IMR-90 (cell line): ENCODE data around the gene CAMTA1. TPM values are rescaled to one million over a fixed set of nuclear protein-coding genes. Genes with fewer than 3 reads are reported as not detected.

Source experiments
- ATAC-seq: fragments of 200-7000 bp; cut with Tn5 transposase; 2 replicates; pipeline ENCODE4 v1.9.1; 2020; ENCODE audit warnings: low read depth, mild to moderate bottlenecking, moderate library complexity
- BruUV-seq: library from RNA; stranded (reverse); fragments of 400-500 nt; replicated peaks from 2 replicates; lab custom pipeline; 2021; lab: Mats Ljungman, UMichigan
- CTCF ChIA-PET: fragments of 300-600 bp; formaldehyde crosslinking; extraction: SDS; loops from one replicate; lab custom pipeline; 2021; ENCODE audit warnings: antibody characterized with exemption; lab: Yijun Ruan, JAX
- POLR2A ChIA-PET: fragments of 300-600 bp; sonication (Branson Sonifier 250); formaldehyde crosslinking; loops from one replicate; lab custom pipeline; 2022; ENCODE audit warnings: antibody characterized with exemption; ENCODE audit not compliant: unreplicated experiment; lab: Charles Lee
- DNase-seq: peaks from one replicate; pipeline ENCODE4 v3.0.0; 2013
- H2AFZ ChIP-seq: replicated peaks from 2 replicates; pipeline ENCODE3; 2013; ENCODE audit warnings: low read length, mild to moderate bottlenecking; ENCODE audit not compliant: poor library complexity
- H2AK5ac ChIP-seq: 2 replicates; pipeline ENCODE4 v1.6.1; 2013; ENCODE audit warnings: low read depth, low read length, inconsistent platforms
- H2AK9ac ChIP-seq: replicated peaks from 2 replicates; pipeline ENCODE3; 2013; ENCODE audit warnings: mild to moderate bottlenecking, low read depth, low read length, moderate library complexity; ENCODE audit not compliant: poor library complexity
- H2BK120ac ChIP-seq: 2 replicates; pipeline ENCODE4 v1.6.1; 2013; ENCODE audit warnings: low read depth, low read length, inconsistent platforms
- H2BK15ac ChIP-seq: 3 replicates; pipeline ENCODE4 v1.6.1; 2013; ENCODE audit warnings: low read depth, low read length, inconsistent platforms
- H2BK20ac ChIP-seq: 2 replicates; pipeline ENCODE4 v1.6.1; 2013; ENCODE audit warnings: low read depth, mild to moderate bottlenecking, inconsistent platforms, low read length, moderate library complexity
- H2BK5ac ChIP-seq: 2 replicates; pipeline ENCODE4 v1.6.1; 2013; ENCODE audit warnings: mild to moderate bottlenecking, low read depth, low read length, inconsistent platforms; ENCODE audit not compliant: poor library complexity, severe bottlenecking
- H3K14ac ChIP-seq: replicated peaks from 2 replicates; pipeline ENCODE4 v1.6.1; 2013; ENCODE audit warnings: low read depth, low read length, inconsistent platforms
- H3K18ac ChIP-seq: 2 replicates; pipeline ENCODE4 v1.6.1; 2013; ENCODE audit warnings: low read depth, low read length, control low read depth
- H3K23ac ChIP-seq: 2 replicates; pipeline ENCODE4 v1.6.1; 2013; ENCODE audit warnings: low read depth, low read length, inconsistent platforms
- H3K27ac ChIP-seq: 2 replicates; pipeline ENCODE4 v1.5.1; 2013; ENCODE audit warnings: mild to moderate bottlenecking, control low read depth, low read length; ENCODE audit not compliant: insufficient read depth
- H3K27me3 ChIP-seq: 2 replicates; pipeline ENCODE4 v1.6.1; 2013; ENCODE audit warnings: low read length; ENCODE audit not compliant: control insufficient read depth, insufficient read depth
- H3K36me3 ChIP-seq: 2 replicates; pipeline ENCODE4 v1.6.1; 2013; ENCODE audit warnings: low read length, mixed read lengths; ENCODE audit not compliant: control insufficient read depth, insufficient read depth
- H3K4ac ChIP-seq: 2 replicates; pipeline ENCODE4 v1.6.1; 2013; ENCODE audit warnings: low read depth, low read length, inconsistent platforms
- H3K4me1 ChIP-seq: 2 replicates; pipeline ENCODE4 v1.6.1; 2013; ENCODE audit warnings: low read length, mixed read lengths; ENCODE audit not compliant: control insufficient read depth, insufficient read depth
- H3K4me2 ChIP-seq: 2 replicates; pipeline ENCODE4 v1.6.1; 2013; ENCODE audit warnings: low read depth, mild to moderate bottlenecking, control low read depth, low read length, moderate library complexity
- H3K4me3 ChIP-seq: 2 replicates; pipeline ENCODE4 v1.5.1; 2013; ENCODE audit warnings: low read depth, mild to moderate bottlenecking, control low read depth, low read length, moderate library complexity; ENCODE audit not compliant: insufficient read depth
- H3K56ac ChIP-seq: 2 replicates; pipeline ENCODE4 v1.6.1; 2013; ENCODE audit warnings: low read length, inconsistent platforms; ENCODE audit not compliant: insufficient read depth; ENCODE audit errors: extremely low read depth
- H3K79me1 ChIP-seq, 2 experiments: 2 replicates each; pipeline ENCODE4 v1.6.1; 2013; ENCODE audit warnings: low read length in 2 of 2, inconsistent platforms in 1 of 2, low read depth in 1 of 2
- H3K9ac ChIP-seq: 2 replicates; pipeline ENCODE4 v1.6.1; 2013; ENCODE audit warnings: low read depth, low read length, control low read depth
- H3K9me1 ChIP-seq: 2 replicates; pipeline ENCODE4 v1.6.1; 2013; ENCODE audit warnings: low read length, inconsistent platforms; ENCODE audit not compliant: insufficient read depth
- H3K9me3 ChIP-seq: 2 replicates; pipeline ENCODE4 v1.6.1; 2013; ENCODE audit warnings: low read length; ENCODE audit not compliant: control insufficient read depth, insufficient read depth
- H4K20me1 ChIP-seq: 2 replicates; pipeline ENCODE4 v1.6.1; 2013; ENCODE audit warnings: low read length, inconsistent platforms; ENCODE audit not compliant: insufficient read depth
- H4K5ac ChIP-seq: 2 replicates; pipeline ENCODE4 v1.6.1; 2013; ENCODE audit warnings: mild to moderate bottlenecking, low read depth, low read length, control low read depth
- H4K8ac ChIP-seq, 2 experiments: 2 replicates each; pipeline ENCODE4 v1.6.1; 2013; ENCODE audit warnings: low read depth in 2 of 2, low read length in 2 of 2, control low read depth in 1 of 2, inconsistent platforms in 1 of 2
- H4K91ac ChIP-seq: 2 replicates; pipeline ENCODE4 v1.6.1; 2013; ENCODE audit warnings: low read depth, low read length, inconsistent platforms; ENCODE audit not compliant: insufficient read depth
- BHLHE40 ChIP-seq: fragments of 150-350 bp; IDR thresholded peaks from 2 replicates; pipeline ENCODE4 v1.6.1; 2016; ENCODE audit warnings: mild to moderate bottlenecking, low read depth, low read length
- CHD1 ChIP-seq: IDR thresholded peaks from 2 replicates; pipeline ENCODE4 v1.6.1; 2012; ENCODE audit warnings: low read depth, low read length, improper control_type of control experiment
- MAZ ChIP-seq: IDR thresholded peaks from 2 replicates; pipeline ENCODE4 v1.6.1; 2012; ENCODE audit warnings: low read depth, mild to moderate bottlenecking, low read length, improper control_type of control experiment, moderate library complexity, borderline replicate concordance
- MXI1 ChIP-seq: IDR thresholded peaks from 2 replicates; pipeline ENCODE4 v1.6.1; 2012; ENCODE audit warnings: low read depth, mild to moderate bottlenecking, low read length, moderate library complexity, borderline replicate concordance
- POLR2A ChIP-seq: IDR thresholded peaks from 2 replicates; pipeline ENCODE4 v1.6.1; 2012; ENCODE audit warnings: mild to moderate bottlenecking, low read depth, low read length
- RCOR1 ChIP-seq: IDR thresholded peaks from 2 replicates; pipeline ENCODE4 v1.6.1; 2012; ENCODE audit warnings: mild to moderate bottlenecking, low read length, improper control_type of control experiment; ENCODE audit not compliant: insufficient replicate concordance
- RFX5 ChIP-seq: IDR thresholded peaks from 2 replicates; pipeline ENCODE4 v1.8.0; 2012; ENCODE audit warnings: low read depth, mild to moderate bottlenecking, low read length, moderate library complexity
- SMC3 ChIP-seq: fragments of 150-350 bp; IDR thresholded peaks from 2 replicates; pipeline ENCODE4 v1.6.1; 2016; ENCODE audit warnings: low read depth, mild to moderate bottlenecking, antibody characterized with exemption, low read length, moderate library complexity
- WGBS, 2 experiments: methylation state at CpG; one replicate each; pipeline versions ENCODE4 v1.1.5 to v1.1.7; 2013; ENCODE audit warnings: missing lambda C conversion rate in 2 of 2; ENCODE audit not compliant: insufficient read length in 1 of 2; ENCODE audit errors: extremely low coverage in 2 of 2; 5-methylcytosine and 5-hydroxymethylcytosine counted together
- dilution Hi-C: fragments of 300-500 bp; cut with HindIII; formaldehyde crosslinking; loops from one replicate; pipeline ENCODE4 v1.14.3; 2018; ENCODE audit warnings: low sequenced_read_pairs; ENCODE audit not compliant: unreplicated experiment
- in situ Hi-C: fragments of 300-500 bp; cut with MboI; formaldehyde crosslinking; loops from 3 replicates; pipeline ENCODE4 v1.14.3; 2019; ENCODE audit warnings: low sequenced_read_pairs, inconsistent platforms, mixed read lengths
- intact Hi-C: fragments of 100-400 bp; cut with micrococcal nuclease; formaldehyde crosslinking; loops from 2 replicates; pipeline ENCODE4 v1.10.0; 2022
- polyA plus RNA-seq, 3 experiments: library from polyadenylated mRNA; depleted of rRNA; stranded (reverse); fragments of >200 nt; gene quantifications; 2 replicates each; pipeline ENCODE4 v1.2.3, GENCODE V29; 2012; ENCODE audit warnings: low replicate concordance in 1 of 3
- total RNA-seq: library from RNA; depleted of rRNA; stranded (reverse); fragments of >200 nt; gene quantifications from 2 replicates; pipeline ENCODE4 v1.2.3, GENCODE V29; 2012
- TF ChIP-seq, protein P1 (sequence below): fragments of 150-350 bp; IDR thresholded peaks from 2 replicates; pipeline ENCODE4 v1.6.1; 2016; ENCODE audit warnings: low read depth, mild to moderate bottlenecking, low read length, moderate library complexity, borderline replicate concordance
- TF ChIP-seq, protein P2 (sequence below): conservative IDR thresholded peaks from 2 replicates; pipeline ENCODE4 v1.5.1; 2012; ENCODE audit warnings: mild to moderate bottlenecking, low read depth, low read length, improper control_type of control experiment

Gene CAMTA1
- total and polyA plus RNA-seq, 2 of the 4 experiments (the other 2 are of a cell fraction), result 35.5 to 74.3 TPM

DNA sequence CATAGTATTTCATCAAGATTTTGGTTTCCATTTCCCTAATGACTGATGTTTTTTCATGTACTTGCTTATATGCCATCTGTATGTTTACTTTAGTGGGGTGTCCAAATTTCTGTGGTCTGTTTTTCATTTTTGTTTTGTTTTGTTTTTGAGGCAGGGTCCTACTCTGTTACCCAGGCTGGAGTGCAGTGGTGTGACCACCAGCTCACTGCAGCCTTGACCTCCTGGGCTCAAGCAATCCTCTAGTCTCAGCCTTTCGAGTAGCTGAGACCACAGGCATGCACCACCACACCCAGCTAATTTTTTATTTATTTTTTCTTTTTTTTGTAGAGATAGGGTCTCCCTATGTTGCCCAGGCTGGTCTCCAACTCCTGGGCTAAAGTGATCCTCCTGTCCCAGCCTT lies 607.9 kb downstream of the CAMTA1 start:
- Histone ChIP-seq H4K5ac (no peak overlapping the region), H3K4me3 (no peak overlapping the region), H3K56ac (no peak overlapping the region), H4K91ac (no peak overlapping the region), H3K79me1 (no peaks in the 10 kb centered on the region), H3K4me2 (no peak overlapping the region), H3K9me3 (peaks cover 7% of the 10 kb centered on the region), H2BK20ac (no peak overlapping the region), H3K23ac (no peak overlapping the region), H3K9me1 (0 out of 2 replicates have a peak, but pooled peaks cover 5% of the 10 kb centered on the region), H2BK5ac (no peak overlapping the region), H2AK5ac (no peak overlapping the region), H3K18ac (no peak overlapping the region), H2AK9ac (no peak overlapping the region), H2AFZ (no peak overlapping the region), H4K20me1 (no peaks in the 10 kb centered on the region), H2BK120ac (no peak overlapping the region), H3K4ac (no peak overlapping the region), H3K27me3 (no peaks in the 10 kb centered on the region), H3K14ac (no peak overlapping the region), H3K27ac (no peak overlapping the region), H3K36me3 (no peaks in the 10 kb centered on the region), H2BK15ac (no peak overlapping the region), H3K9ac (no peak overlapping the region), H4K8ac (no peak overlapping the region), H3K4me1 (peaks cover 12% of the 10 kb centered on the region)
- TF ChIP-seq, protein P1, sequence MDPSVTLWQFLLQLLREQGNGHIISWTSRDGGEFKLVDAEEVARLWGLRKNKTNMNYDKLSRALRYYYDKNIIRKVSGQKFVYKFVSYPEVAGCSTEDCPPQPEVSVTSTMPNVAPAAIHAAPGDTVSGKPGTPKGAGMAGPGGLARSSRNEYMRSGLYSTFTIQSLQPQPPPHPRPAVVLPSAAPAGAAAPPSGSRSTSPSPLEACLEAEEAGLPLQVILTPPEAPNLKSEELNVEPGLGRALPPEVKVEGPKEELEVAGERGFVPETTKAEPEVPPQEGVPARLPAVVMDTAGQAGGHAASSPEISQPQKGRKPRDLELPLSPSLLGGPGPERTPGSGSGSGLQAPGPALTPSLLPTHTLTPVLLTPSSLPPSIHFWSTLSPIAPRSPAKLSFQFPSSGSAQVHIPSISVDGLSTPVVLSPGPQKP, result no peak
- no peak for TF ChIP-seq BHLHE40
- no peak for TF ChIP-seq CHD1
- no peak for TF ChIP-seq POLR2A
- TF ChIP-seq, protein P2, sequence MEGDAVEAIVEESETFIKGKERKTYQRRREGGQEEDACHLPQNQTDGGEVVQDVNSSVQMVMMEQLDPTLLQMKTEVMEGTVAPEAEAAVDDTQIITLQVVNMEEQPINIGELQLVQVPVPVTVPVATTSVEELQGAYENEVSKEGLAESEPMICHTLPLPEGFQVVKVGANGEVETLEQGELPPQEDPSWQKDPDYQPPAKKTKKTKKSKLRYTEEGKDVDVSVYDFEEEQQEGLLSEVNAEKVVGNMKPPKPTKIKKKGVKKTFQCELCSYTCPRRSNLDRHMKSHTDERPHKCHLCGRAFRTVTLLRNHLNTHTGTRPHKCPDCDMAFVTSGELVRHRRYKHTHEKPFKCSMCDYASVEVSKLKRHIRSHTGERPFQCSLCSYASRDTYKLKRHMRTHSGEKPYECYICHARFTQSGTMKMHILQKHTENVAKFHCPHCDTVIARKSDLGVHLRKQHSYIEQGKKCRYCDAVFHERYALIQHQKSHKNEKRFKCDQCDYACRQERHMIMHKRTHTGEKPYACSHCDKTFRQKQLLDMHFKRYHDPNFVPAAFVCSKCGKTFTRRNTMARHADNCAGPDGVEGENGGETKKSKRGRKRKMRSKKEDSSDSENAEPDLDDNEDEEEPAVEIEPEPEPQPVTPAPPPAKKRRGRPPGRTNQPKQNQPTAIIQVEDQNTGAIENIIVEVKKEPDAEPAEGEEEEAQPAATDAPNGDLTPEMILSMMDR, result no peak
- no peak for TF ChIP-seq RCOR1
- TF ChIP-seq MXI1, result no peak
- TF ChIP-seq RFX5, result no peak
- TF ChIP-seq MAZ, result no peak
- TF ChIP-seq SMC3, result no peak
- POLR2A ChIA-PET, result no interaction called here
- intact Hi-C loops (loop anchor here (10.0 kb wide), 1 partner anchor 148 kb away; no protein-coding TSS in a partner anchor), dilution Hi-C loops (no loop called here), in situ Hi-C loops (no loop called here)
- CTCF ChIA-PET, result interaction anchor here (0.6 kb wide), 2 partner anchors 35 to 69 kb away, joined by 3 to 6 read pairs; no protein-coding TSS in a partner anchor
- WGBS, 2 experiments, result no CpG with 5 or more reads among the region's 1 CpG
- DNase-seq (no peak), ATAC-seq (no peak)
- BruUV-seq, result no TSS peak
